Aorta (tissue), 5 donors: ENCODE results near the gene MTCH1. TPM values are rescaled to one million over a fixed set of nuclear protein-coding genes. Genes with fewer than 3 reads are reported as not detected.

Source experiments
- ATAC-seq: fragments of 200-7000 bp; cut with Tn5 transposase; one replicate; pipeline ENCODE4 v1.9.1; 2022; ENCODE audit warnings: moderate library complexity; ENCODE audit not compliant: low FRiP score
- DNase-seq, 2 donors: peaks; one replicate each; pipeline ENCODE4 v3.0.0-alpha.2; 2020
- H3K27ac ChIP-seq, 2 donors: one replicate each; pipeline ENCODE4 v1.5.1; 2013; ENCODE audit warnings: low read length in 2 of 2, mild to moderate bottlenecking in 2 of 2, moderate library complexity in 2 of 2, control low read depth in 1 of 2, inconsistent platforms in 1 of 2, low read depth in 1 of 2
- H3K27me3 ChIP-seq, 2 donors: one replicate each; pipeline ENCODE4 v1.6.1; 2013; ENCODE audit warnings: control low read depth in 1 of 2, low read length in 1 of 2, mild to moderate bottlenecking in 1 of 2, moderate library complexity in 1 of 2; ENCODE audit not compliant: insufficient read depth in 2 of 2, control insufficient read depth in 1 of 2
- H3K36me3 ChIP-seq, 2 donors: one replicate each; pipeline ENCODE4 v1.6.1; 2013; ENCODE audit warnings: control low read depth in 1 of 2, low read length in 1 of 2, mild to moderate bottlenecking in 1 of 2; ENCODE audit not compliant: insufficient read depth in 2 of 2, control insufficient read depth in 1 of 2
- H3K4me1 ChIP-seq, 2 donors: one replicate each; pipeline ENCODE4 v1.6.1; 2013; ENCODE audit warnings: low read length in 2 of 2, control low read depth in 1 of 2, mild to moderate bottlenecking in 1 of 2, moderate library complexity in 1 of 2; ENCODE audit not compliant: insufficient read depth in 2 of 2, control insufficient read depth in 1 of 2
- H3K4me3 ChIP-seq, 2 donors: one replicate each; pipeline ENCODE4 v1.5.1; 2013; ENCODE audit warnings: low read length in 2 of 2, control low read depth in 1 of 2, mild to moderate bottlenecking in 1 of 2
- H3K9me3 ChIP-seq: one replicate; pipeline ENCODE4 v1.6.1; 2013; ENCODE audit warnings: mild to moderate bottlenecking, low read length; ENCODE audit not compliant: control insufficient read depth
- WGBS, 2 donors: extraction: QIAGEN DNeasy Blood & Tissue Kit; methylation state at CpG; one replicate each; pipeline ENCODE4 v1.1.7; 2013; 5-methylcytosine and 5-hydroxymethylcytosine counted together
- intact Hi-C, 2 donors: fragments of 100-400 bp; cut with DNase I; formaldehyde crosslinking; loops; one replicate each; pipeline versions ENCODE4 v1.14.2 to v1.15.0; 2022
- polyA plus RNA-seq, 2 donors: library from polyadenylated mRNA; stranded (reverse); fragments of 200-250 nt; gene quantifications; one replicate each; pipeline ENCODE4 v1.2.3, GENCODE V29; 2013
- total RNA-seq, 2 donors: library from RNA; stranded (reverse); fragmentation: NEBNext Ultra II Directional; extraction: Animal tissue kit (Norgen Biotek cat#: 25700); gene quantifications; one replicate each; pipeline ENCODE4 v1.2.1, GENCODE V29; 2021
- donor health status: healthy with polysubstance abuse.
- donor health status: Bipolar disorder and iron deficiency.
- donor health status: DM: no; HTN: no; CAD: no.
- donor health status: DM: no; HTN: no; CAD: no.
- donor health status: DM: yes; HTN: yes; CAD: no.

The MTCH1 gene
- total and polyA plus RNA-seq, 4 donors = 152 to 193 (median 175) TPM

DNA sequence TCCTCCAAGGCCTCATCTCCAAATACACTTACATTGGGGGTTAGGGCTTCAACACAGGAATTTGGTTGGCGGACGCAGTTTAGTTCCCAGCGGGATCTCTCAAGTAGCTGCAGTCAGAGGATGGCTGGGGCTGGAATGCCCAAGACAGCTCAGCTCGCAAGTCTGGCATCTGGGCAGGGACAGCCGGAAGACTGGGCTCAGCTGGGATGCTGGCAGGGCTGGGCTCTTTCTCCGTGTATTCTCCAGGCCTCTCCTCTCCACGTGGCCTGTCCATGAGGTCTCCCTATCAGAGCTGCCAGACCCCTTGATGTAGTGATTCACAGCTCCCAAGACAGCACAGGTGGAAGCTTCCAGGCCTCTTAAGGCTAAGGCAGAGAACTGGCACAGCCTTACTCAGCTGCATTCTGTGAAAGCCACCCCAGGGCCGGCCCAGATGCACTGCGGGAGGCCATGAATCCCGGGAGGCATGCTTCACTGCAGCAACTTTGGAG lies 24.5 kb upstream of the MTCH1 start:
- DNase-seq = peak in 1 of 2 donors; percentile 32
- H3K4me1 ChIP-seq = no peaks in the 10 kb centered on the region
- intact Hi-C loops = no loop called here
- H3K27me3 ChIP-seq = no peaks in the 10 kb centered on the region
- no peaks in the 10 kb centered on the region for H3K36me3 ChIP-seq
- no peaks in the 10 kb centered on the region for H3K9me3 ChIP-seq
- H3K4me3 ChIP-seq = no peak overlapping the region
- ATAC-seq = no peak
- no peak overlapping the region for H3K27ac ChIP-seq
- 86 to 91% methylated on average over 10 of the region's 10 CpGs for WGBS, 2 donors

DNA sequence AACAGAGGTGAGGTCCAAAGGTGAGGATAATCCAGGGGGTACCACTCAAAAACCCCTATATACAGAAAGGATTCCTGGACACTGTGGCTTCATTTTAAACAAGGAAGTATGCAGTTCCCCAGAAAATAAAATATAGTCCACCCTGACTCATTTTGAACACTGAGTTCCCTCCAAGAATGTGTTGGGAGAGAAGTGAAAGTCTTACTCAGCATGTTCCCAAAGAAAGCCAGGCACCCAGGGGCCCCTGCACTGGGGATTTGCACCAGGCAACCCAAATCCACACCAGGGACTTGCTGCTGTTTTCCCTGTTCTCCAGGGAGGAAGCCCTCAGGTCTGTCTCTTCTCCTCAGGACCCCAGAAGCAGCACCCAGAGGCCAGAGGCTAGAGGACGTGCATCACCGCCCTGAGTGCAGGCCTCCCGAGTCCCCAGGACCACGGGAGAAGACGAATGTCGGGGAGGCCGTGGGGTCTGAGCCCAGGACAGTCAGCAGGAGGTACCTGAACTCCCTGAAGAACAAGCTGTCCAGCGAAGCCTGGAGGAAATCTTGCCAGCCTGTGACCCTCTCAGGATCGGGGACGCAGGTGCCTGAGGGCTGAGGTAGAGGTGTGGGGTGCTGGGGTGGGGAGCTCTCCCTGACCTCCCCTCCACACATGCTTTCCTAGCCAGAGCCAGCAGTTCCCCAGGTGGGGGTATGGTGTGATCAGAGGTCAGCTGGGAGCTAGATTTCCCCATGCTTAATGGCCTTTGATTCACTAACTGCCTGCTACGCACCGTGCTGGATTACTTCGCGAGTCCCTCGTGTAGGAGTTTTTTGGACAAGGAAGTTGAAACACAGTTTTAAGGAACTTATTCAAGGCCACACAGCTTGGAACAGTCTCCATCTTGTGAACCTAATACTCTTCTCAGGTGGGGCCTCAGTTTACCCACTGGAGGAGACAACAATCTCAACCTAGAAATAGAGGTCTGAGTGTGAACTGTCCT lies 22.8 kb upstream of the MTCH1 start:
- no peaks in the 10 kb centered on the region for H3K4me1 ChIP-seq
- H3K9me3 ChIP-seq = no peaks in the 10 kb centered on the region
- no peak overlapping the region for H3K4me3 ChIP-seq
- DNase-seq (peak in 1 of 2 donors; percentile 44), ATAC-seq (no peak)
- H3K27me3 ChIP-seq = no peaks in the 10 kb centered on the region
- H3K27ac ChIP-seq = no peak overlapping the region
- H3K36me3 ChIP-seq = no peaks in the 10 kb centered on the region
- WGBS, 2 donors = 89 to 93% methylated on average over 15 of the region's 15 CpGs
- intact Hi-C loops = no loop called here

DNA sequence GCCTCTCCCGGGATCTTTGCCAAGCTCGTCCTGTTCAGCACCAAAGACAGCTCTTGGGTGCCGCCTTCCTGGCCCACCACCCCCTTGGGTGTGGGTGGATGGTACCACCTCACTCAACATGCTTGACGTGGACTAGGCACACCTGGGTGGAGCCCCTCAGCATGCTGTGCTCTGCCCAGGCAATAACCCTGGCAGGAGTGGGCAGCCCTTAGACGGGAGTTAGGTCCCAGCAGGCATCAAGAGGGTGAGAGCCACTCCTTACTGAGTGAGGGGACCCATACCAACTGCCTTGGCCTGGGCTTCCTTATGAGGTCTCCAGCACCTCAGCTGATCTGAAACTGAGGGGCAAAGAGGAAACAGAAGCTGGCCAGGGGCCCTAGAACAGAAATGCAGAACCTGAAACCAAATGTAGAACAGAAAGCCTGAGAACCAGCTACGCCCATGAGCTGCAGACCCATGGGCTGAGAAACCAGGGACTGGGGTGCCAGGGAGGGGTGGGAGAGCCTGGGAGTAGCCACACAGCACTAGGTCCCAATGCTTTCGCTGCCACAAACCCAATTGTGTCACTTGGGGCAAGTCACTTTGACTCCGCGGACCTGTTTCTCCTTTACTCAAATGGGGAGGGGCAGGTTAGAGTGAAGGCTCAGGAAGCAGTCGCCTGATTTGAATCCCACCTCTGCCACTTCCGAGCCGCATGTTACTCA lies 21.5 kb upstream of the MTCH1 start:
- H3K4me1 ChIP-seq = no peaks in the 10 kb centered on the region
- H3K27me3 ChIP-seq = no peaks in the 10 kb centered on the region
- no peak overlapping the region for H3K27ac ChIP-seq
- no peaks in the 10 kb centered on the region for H3K9me3 ChIP-seq
- intact Hi-C loops = no loop called here
- WGBS, 2 donors = 70 to 76% methylated on average over 11 to 12 of the region's 12 CpGs
- peak in 1 of 2 donors; percentile 64 for DNase-seq
- peak; percentile 39 for ATAC-seq
- no peak overlapping the region for H3K4me3 ChIP-seq
- no peaks in the 10 kb centered on the region for H3K36me3 ChIP-seq

DNA sequence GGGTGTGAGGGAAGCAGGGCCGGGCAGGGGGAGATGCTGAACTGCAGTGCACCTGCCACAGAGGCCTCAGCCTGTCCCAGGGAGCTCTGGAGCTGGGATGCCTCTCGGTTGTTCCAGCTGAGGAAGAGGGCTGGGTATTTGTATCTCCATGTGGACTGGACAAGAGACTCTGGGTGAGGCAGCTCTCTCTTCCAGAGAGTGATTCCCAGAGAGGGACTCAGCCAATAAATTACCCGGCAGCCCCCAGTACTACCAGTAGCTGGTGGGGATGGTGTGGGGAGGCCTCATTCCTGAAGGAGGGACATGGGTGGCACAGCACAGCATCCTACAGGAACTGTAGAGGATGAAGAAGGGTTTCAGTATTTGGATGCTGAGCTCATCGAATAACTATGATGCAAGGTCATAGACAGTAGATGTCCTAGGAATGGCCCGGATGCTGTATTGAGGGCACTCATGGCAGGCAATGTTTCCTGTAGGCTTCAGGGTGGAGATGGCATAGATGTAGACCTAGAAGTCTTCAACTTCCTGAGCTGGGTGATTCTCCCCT lies 20.9 kb upstream of the MTCH1 start:
- DNase-seq (peak in 1 of 2 donors; percentile 38), ATAC-seq (no peak)
- H3K4me1 ChIP-seq = no peaks in the 10 kb centered on the region
- H3K36me3 ChIP-seq = no peaks in the 10 kb centered on the region
- H3K27me3 ChIP-seq = no peaks in the 10 kb centered on the region
- H3K9me3 ChIP-seq = no peaks in the 10 kb centered on the region
- no peak overlapping the region for H3K27ac ChIP-seq
- 80 to 85% methylated on average over 5 of the region's 5 CpGs for WGBS, 2 donors
- intact Hi-C loops = no loop called here
- H3K4me3 ChIP-seq = no peak overlapping the region

DNA sequence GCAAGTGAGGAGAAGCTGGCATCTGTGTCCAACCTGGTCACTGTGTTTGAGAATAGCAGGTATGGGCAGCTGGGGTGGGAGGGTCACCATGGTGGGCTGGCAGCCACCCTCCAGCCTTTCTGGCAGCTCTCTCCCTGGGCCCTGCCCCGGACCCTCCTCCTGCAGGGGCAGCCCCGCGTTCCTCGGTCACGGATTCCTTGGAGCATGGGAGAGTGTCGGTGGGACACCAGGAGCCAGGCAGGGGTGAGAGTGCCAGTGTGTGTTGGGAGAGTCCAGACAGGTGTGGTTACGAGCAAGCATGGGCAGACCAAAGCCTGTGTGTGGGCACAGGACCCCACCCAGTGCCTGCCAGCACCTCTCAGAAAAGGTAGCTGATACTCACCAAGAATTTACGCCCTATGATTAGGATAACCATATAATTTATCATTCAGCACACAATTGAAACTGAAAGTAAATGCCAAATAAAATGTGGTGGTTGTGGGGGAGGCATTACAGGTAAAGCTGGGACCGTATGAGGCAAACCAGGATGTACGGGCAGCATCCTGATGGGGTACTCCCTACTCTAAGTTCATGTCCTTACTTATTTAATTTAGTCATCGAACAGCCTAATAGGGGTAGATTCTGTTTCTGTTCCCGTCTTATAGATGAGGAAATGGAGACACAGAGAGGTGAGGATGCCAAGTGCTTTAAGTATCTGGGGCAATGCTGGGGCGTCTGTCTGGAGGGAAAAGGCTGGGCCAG lies 20.0 kb upstream of the MTCH1 start:
- no peak for ATAC-seq
- no peak overlapping the region for H3K27ac ChIP-seq

DNA sequence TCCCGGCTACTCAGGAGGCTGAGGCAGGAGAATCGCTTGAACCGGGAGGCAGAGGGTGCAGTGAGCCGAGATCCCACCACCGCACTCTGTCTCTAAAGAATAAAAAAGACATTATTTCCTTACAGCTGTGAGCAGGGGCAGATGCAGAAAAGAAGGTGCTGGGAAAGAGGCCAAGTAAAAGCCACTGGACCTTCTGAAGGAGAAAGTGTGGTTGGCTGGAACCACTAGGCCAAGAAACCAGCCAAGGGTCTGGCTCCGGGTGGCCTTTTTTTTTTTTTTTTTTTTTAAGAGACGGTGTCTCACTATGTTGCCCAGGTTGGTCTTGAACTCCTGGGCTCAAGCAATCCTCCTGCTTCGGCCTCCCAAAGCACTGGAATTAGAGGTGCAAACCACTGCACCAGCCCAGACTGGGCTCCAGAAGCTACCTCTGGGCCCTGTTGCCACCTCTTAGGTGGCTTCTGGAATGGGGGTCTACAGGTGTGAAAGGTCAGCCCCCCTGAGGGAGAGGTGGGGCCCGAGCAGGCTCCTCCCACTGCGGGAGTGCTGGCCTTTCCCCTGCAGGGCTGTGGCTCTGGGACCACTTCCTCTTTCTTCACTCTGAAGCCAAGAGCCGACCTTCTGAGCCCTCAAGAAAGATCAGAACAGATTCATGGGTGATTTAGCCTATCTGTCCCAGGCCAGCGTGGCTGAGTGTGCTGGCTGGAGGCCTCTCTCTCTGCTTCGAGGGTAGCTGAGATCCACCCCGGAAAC lies 19.2 kb upstream of the MTCH1 start, which contains the start of gene FGD2:
Gene FGD2, plus strand, starts transcription at position 595 of the 750 bp plus-strand sequence. CDS start 163 bp downstream, outside the sequence.
- no peaks in the 10 kb centered on the region for H3K27me3 ChIP-seq
- WGBS, 2 donors = 74 to 75% methylated on average over 14 of the region's 14 CpGs
- DNase-seq (peak in 1 of 2 donors; percentile 50), ATAC-seq (no peak)
- no peak within 1 kb of the TSS for H3K4me3 ChIP-seq
- intact Hi-C loops = no loop called here
- H3K9me3 ChIP-seq = no peaks in the 10 kb centered on the region
- H3K36me3 ChIP-seq = no peaks in the 10 kb centered on the region
- H3K4me1 ChIP-seq = no peaks in the 10 kb centered on the region
- no peak within 1 kb of the TSS for H3K27ac ChIP-seq

More for the DNA sequence above, 20.0 kb upstream of the MTCH1 start:
- no peaks in the 10 kb centered on the region for H3K27me3 ChIP-seq
- H3K9me3 ChIP-seq = no peaks in the 10 kb centered on the region
- no peaks in the 10 kb centered on the region for H3K36me3 ChIP-seq
- DNase-seq = peak; percentile 41 to 57
- intact Hi-C loops = no loop called here
- WGBS, 2 donors = 88 to 93% methylated on average over 13 of the region's 13 CpGs
- no peak overlapping the region for H3K4me3 ChIP-seq
- no peaks in the 10 kb centered on the region for H3K4me1 ChIP-seq

DNA sequence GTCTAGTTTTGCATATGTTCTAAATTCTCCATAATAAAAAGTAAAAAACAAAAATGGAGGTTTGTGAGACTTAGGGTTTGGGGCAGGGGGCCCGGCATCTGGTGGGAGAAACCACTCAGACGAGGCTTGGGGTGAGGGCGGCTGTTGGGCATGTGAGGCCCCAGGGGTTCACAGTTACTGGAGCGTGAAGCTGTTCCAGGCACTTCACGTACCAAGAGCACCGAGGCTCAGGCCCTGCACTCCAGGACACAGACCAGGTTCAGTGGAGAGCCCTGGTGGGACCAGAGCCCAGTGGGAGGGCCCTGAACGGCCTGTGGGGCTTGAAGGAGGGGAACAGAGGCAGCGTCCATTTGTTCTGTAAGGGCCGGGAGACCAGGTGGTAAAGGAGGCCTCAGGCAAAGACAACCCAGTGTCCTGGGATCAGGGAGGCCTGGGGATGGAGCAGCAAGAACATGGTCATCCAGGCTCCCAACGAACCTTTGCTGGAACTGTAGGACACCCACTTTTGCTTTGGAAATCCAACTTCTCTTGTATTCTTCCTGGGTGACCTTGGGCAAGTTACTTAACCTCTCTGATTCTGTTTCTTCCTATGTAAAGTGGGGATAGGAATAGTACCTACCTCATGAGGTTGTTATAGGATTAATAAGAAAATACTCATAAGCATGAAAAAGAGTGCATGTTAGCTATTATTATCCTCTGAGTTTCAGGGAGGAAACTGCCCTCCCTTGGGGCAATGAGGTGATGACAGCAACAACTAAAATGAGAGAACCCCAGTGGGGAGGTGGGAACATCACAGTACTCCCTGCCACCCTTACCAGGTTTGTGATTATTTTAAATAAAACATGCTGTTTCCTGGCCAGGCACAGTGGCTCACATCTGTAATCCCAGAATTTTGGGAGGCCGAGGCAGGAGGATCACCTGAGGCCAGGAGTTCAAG lies 18.3 kb upstream of the MTCH1 start:
- no peaks in the 10 kb centered on the region for H3K36me3 ChIP-seq
- ATAC-seq = no peak
- H3K9me3 ChIP-seq = no peaks in the 10 kb centered on the region
- peak in 1 of 2 donors; percentile 17 for DNase-seq
- no peak overlapping the region for H3K4me3 ChIP-seq
- intact Hi-C loops = no loop called here
- 81 to 83% methylated on average over 11 of the region's 11 CpGs for WGBS, 2 donors
- no peaks in the 10 kb centered on the region for H3K4me1 ChIP-seq
- no peak overlapping the region for H3K27ac ChIP-seq
- no peaks in the 10 kb centered on the region for H3K27me3 ChIP-seq
